HUES64 (cell line): ENCODE measurements around the gene RPL19.

Source experiments
- H3K27ac ChIP-seq: 2 replicates; pipeline ENCODE4 v1.7.0; 2013; ENCODE audit warnings: low read depth, low read length, inconsistent platforms
- H3K27me3 ChIP-seq: 2 replicates; pipeline ENCODE4 v1.6.1; 2013; ENCODE audit warnings: mild to moderate bottlenecking, low read length; ENCODE audit not compliant: insufficient read depth
- H3K36me3 ChIP-seq: 2 replicates; pipeline ENCODE4 v1.6.1; 2013; ENCODE audit warnings: mild to moderate bottlenecking, low read length; ENCODE audit not compliant: insufficient read depth
- H3K4me1 ChIP-seq: 2 replicates; pipeline ENCODE4 v1.6.1; 2013; ENCODE audit warnings: mild to moderate bottlenecking, low read length, moderate library complexity; ENCODE audit not compliant: insufficient read depth
- H3K4me3 ChIP-seq: 2 replicates; pipeline ENCODE4 v1.5.1; 2013; ENCODE audit warnings: mild to moderate bottlenecking, low read length, moderate library complexity
- H3K9ac ChIP-seq: 2 replicates; pipeline ENCODE4 v1.6.1; 2013; ENCODE audit warnings: mild to moderate bottlenecking, low read depth, low read length
- H3K9me3 ChIP-seq: 2 replicates; pipeline ENCODE4 v1.6.1; 2013; ENCODE audit warnings: low read depth, low read length; ENCODE audit not compliant: insufficient read depth
- WGBS: fragments of 150-250, 120-280 bp; methylation state at CpG from one replicate; pipeline ENCODE4 v1.1.7; 2013; ENCODE audit warnings: missing lambda C conversion rate; 5-methylcytosine and 5-hydroxymethylcytosine counted together

The RPL19 gene

DNA sequence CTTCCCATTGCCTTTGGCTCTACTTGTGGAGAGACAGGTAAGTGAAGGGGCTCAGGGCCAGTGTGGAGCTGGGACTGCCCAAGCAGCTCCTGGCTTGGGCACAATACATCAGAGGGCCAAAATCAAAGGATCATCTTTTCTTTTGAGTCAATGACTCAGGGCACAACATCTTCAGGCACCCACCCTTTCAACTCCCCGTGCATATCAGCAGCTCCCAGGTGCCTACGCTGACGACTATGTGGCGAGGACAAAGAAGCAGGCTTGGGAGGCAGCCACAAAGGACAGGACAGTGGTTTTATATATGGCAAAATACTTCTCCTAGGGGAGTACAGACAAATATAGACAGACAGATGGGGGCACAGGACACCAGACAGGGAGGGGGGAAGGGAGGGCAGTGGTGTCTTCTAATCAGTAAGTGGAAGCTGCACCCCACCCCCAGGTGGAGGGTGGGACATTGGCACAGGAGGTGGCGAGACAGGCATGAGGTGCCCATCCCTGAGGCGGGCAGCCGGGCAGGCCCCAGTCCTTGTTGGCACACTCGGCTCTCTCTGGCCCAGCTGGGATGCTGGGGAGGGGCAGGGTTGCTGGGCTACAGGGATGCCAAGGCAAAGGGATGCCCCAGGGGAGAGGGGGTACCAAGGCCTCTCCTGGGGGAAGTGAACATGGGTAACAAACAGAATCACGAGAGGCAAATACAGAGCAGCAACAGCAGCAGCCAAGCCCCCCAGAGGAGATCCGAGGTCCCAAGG lies 26.4 kb upstream of the RPL19 start:
- no peak overlapping the region for H3K27ac ChIP-seq
- H3K9ac ChIP-seq = no peak overlapping the region
- H3K4me1 ChIP-seq = peaks cover 5% of the 10 kb centered on the region; the same call in 1 of the 2 replicates
- H3K36me3 ChIP-seq = peaks cover 17% of the 10 kb centered on the region
- 85% methylated on average over 10 of the region's 10 CpGs for WGBS
- no peaks in the 10 kb centered on the region for H3K9me3 ChIP-seq
- no peak overlapping the region for H3K4me3 ChIP-seq
- peaks cover 4% of the 10 kb centered on the region; the same call in 1 of the 2 replicates for H3K27me3 ChIP-seq

DNA sequence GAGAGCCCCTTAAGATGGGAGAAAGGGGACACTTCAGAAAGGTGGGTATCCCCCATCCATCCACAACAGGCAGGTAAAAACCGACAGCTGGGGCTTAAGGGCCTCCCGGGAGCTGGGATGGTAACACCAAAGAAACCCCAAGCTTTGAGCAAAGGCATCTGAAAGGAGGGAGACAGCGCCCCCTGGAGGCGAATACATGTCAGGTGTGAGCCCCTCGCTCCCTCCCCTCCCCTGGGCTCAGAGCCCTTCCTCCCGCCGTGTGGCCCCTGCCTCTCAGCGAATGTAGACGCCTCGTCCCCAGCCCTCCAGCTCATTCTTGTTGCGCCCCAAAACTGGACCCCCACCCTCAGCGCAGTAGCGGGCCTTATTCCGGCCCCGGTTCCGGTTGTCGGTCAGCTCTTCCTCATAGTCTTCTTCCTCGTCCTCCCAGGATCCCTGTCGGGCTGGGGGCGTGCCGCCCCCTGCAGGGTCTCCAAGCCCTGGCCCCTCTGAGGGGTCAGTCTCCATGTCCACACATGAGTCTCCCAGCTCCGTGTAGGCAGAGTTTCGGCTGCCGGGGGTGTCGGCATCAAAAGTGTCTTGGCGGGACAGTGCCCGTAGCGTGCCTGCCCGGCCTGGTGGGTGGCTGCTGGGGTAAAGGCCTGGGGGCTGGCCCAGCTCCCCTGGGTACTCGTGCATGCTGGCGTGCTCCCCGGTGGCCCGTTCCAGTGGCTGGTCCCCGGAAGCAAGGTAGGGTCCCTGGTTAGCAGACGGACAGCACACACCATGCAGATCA lies 25.0 kb upstream of the RPL19 start:
- H3K27me3 ChIP-seq = no peaks in the 10 kb centered on the region
- H3K27ac ChIP-seq = no peak overlapping the region
- no peak overlapping the region for H3K9ac ChIP-seq
- no peaks in the 10 kb centered on the region for H3K9me3 ChIP-seq
- WGBS = 55% methylated on average over 35 of the region's 35 CpGs
- H3K36me3 ChIP-seq = peaks cover 23% of the 10 kb centered on the region
- H3K4me1 ChIP-seq = peaks cover 5% of the 10 kb centered on the region; the same call in 1 of the 2 replicates
- H3K4me3 ChIP-seq = peak overlapping the region; percentile 11; the same call in 1 of the 2 replicates

- H3K9ac ChIP-seq = no peak overlapping the region
- peaks cover 25% of the 10 kb centered on the region for H3K36me3 ChIP-seq
- H3K4me3 ChIP-seq = no peak overlapping the region
- H3K9me3 ChIP-seq = no peaks in the 10 kb centered on the region
- H3K27me3 ChIP-seq = no peaks in the 10 kb centered on the region
- no peak overlapping the region for H3K27ac ChIP-seq
- WGBS = 89% methylated on average over 10 of the region's 10 CpGs
- H3K4me1 ChIP-seq = peaks cover 5% of the 10 kb centered on the region; the same call in 1 of the 2 replicates
These were observed 24.4 kb upstream of the RPL19 start for GRCh38 chr17:39175695-39176093.

DNA sequence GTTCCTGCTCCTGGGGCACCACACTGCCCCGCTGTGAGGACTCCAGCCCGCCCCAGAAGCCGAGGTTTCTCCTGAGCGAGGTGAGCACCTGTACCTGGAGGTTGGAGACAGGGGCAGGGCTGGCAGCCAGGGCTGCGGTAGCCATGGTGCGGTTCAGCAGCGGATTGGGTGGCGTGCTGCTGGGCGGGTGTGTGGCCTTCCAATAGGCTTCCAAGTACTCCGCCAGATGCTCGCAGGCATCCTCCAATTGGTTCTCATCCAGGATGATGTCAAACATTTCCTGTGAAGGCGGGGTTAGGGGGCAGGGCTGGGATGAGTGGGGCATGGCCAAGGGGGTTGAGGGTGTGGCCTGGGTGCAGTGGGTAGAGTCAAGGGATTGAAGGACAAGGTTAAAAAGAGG lies 22.8 kb upstream of the RPL19 start:
- Histone ChIP-seq H3K9ac (no peak overlapping the region), H3K27ac (no peak overlapping the region), H3K36me3 (peaks cover 30% of the 10 kb centered on the region), H3K27me3 (no peaks in the 10 kb centered on the region), H3K4me3 (no peak overlapping the region), H3K9me3 (no peaks in the 10 kb centered on the region), H3K4me1 (peaks cover 5% of the 10 kb centered on the region; the same call in 1 of the 2 replicates)
- 89% methylated on average over 12 of the region's 12 CpGs for WGBS

DNA sequence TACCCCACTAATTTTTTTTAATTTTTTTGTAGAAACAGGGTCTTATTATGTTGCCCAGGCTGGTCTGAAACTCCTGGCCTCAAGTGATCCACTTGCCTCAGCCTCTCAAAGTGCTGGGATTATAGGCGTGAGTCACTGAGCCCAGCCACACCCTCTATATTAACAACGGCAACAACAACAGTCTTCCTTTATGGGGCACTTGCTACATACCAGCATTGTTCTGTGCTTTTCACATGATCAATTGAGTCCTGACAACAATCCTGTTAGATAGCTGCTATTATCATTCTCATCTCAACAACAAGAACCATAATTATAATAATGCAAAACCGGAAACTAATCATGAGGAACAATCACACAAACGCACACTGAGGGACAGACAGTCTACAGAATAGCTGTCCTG lies 21.5 kb upstream of the RPL19 start:
- Histone ChIP-seq H3K27me3 (no peaks in the 10 kb centered on the region), H3K4me3 (no peak overlapping the region), H3K9ac (no peak overlapping the region), H3K27ac (no peak overlapping the region), H3K9me3 (no peaks in the 10 kb centered on the region), H3K4me1 (peaks cover 5% of the 10 kb centered on the region; the same call in 1 of the 2 replicates), H3K36me3 (peaks cover 40% of the 10 kb centered on the region)
- 92% methylated on average over 4 of the region's 4 CpGs for WGBS

GRCh38 chr17:39181303-39181702 lies 18.8 kb upstream of the RPL19 start:
- WGBS = 96% methylated on average over 5 of the region's 5 CpGs
- Histone ChIP-seq H3K4me1 (no peaks in the 10 kb centered on the region), H3K4me3 (no peak overlapping the region), H3K27ac (no peak overlapping the region), H3K27me3 (no peaks in the 10 kb centered on the region), H3K36me3 (peaks cover 63% of the 10 kb centered on the region), H3K9me3 (no peaks in the 10 kb centered on the region), H3K9ac (no peak overlapping the region)

DNA sequence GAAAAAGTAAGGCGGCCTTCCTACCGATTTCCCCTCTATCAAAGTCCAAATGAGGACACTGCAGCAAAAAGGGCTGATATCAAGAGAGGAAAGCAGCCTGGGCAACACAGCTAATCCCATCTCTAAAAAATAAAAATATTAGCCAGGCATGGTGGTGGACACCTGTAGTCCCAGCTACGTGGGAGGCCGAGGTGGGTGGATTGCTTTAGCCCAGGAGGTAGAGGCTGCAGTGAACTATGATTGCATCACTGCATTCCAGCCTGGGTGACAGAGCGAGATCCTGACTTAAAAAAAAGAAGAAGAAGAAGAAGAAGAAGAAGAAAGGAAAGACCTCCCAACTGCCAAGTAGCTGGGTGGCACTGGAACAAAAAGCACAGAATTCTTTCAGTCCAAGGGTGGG lies 17.0 kb upstream of the RPL19 start:
- no peaks in the 10 kb centered on the region for H3K4me1 ChIP-seq
- WGBS = 92% methylated on average over 5 of the region's 5 CpGs
- H3K4me3 ChIP-seq = no peak overlapping the region
- H3K36me3 ChIP-seq = peaks cover 72% of the 10 kb centered on the region
- no peak overlapping the region for H3K27ac ChIP-seq
- no peak overlapping the region for H3K9ac ChIP-seq
- no peaks in the 10 kb centered on the region for H3K9me3 ChIP-seq
- no peaks in the 10 kb centered on the region for H3K27me3 ChIP-seq

- WGBS = 91% methylated on average over 10 of the region's 10 CpGs
- peaks cover 74% of the 10 kb centered on the region for H3K36me3 ChIP-seq
These were observed 16.4 kb upstream of the RPL19 start for GRCh38 chr17:39183720-39184119.

DNA sequence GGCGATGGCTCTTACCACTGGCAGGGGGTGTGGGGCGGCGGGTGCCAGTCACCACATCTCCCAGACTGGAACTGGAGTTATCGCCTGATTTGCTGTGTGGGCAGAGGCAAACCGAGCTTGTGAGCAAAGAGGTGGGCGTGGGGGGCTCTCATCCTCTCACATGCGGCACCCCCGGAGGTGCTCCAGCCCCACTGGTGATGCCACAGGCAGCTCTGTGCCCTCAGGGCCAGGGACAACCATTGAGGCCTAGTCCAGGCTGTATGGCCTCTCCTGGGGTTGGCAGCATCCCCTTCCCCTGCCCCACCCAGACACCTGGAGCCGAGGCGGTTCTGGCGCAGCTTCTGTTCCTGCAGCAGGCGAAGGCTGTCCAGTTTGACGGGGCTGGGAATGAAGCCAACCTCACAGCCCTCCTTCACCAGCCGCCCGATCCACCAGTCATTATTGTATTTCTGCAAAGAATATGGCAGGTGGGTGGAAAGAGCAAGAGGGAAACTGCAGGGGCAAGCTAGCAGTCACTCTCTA lies 13.5 kb upstream of the RPL19 start:
- Histone ChIP-seq H3K9ac (no peak overlapping the region), H3K4me1 (no peaks in the 10 kb centered on the region), H3K27me3 (no peaks in the 10 kb centered on the region), H3K9me3 (no peaks in the 10 kb centered on the region), H3K27ac (no peak overlapping the region), H3K4me3 (no peak overlapping the region), H3K36me3 (peaks cover 80% of the 10 kb centered on the region)
- WGBS = 95% methylated on average over 15 of the region's 15 CpGs

More at GRCh38 chr17:39183720-39184119, 16.4 kb upstream of the RPL19 start:
- H3K4me3 ChIP-seq = no peak overlapping the region
- H3K4me1 ChIP-seq = no peaks in the 10 kb centered on the region
- no peaks in the 10 kb centered on the region for H3K27me3 ChIP-seq
- H3K9ac ChIP-seq = no peak overlapping the region
- H3K27ac ChIP-seq = no peak overlapping the region
- H3K9me3 ChIP-seq = no peaks in the 10 kb centered on the region

GRCh38 chr17:39187152-39187830 lies 12.8 kb upstream of the RPL19 start:
- Histone ChIP-seq H3K27ac (no peak overlapping the region), H3K27me3 (no peaks in the 10 kb centered on the region), H3K4me1 (no peaks in the 10 kb centered on the region), H3K9me3 (no peaks in the 10 kb centered on the region), H3K9ac (no peak overlapping the region), H3K36me3 (peaks cover 86% of the 10 kb centered on the region), H3K4me3 (no peak overlapping the region)
- WGBS = 95% methylated on average over 9 of the region's 9 CpGs
